NB4 (cell line): ENCODE measurements around the gene EIF4A3.

Experiments
- POLR2A ChIP-seq: IDR thresholded peaks from 2 replicates; pipeline ENCODE4 v1.6.1; 2011; ENCODE audit warnings: mild to moderate bottlenecking; ENCODE audit not compliant: insufficient read length; ENCODE audit errors: extremely low read depth
- TF ChIP-seq, protein P1 (sequence below): IDR thresholded peaks from one replicate; pipeline ENCODE4 v1.5.1; 2012; ENCODE audit warnings: low read depth, low read length

DNA sequence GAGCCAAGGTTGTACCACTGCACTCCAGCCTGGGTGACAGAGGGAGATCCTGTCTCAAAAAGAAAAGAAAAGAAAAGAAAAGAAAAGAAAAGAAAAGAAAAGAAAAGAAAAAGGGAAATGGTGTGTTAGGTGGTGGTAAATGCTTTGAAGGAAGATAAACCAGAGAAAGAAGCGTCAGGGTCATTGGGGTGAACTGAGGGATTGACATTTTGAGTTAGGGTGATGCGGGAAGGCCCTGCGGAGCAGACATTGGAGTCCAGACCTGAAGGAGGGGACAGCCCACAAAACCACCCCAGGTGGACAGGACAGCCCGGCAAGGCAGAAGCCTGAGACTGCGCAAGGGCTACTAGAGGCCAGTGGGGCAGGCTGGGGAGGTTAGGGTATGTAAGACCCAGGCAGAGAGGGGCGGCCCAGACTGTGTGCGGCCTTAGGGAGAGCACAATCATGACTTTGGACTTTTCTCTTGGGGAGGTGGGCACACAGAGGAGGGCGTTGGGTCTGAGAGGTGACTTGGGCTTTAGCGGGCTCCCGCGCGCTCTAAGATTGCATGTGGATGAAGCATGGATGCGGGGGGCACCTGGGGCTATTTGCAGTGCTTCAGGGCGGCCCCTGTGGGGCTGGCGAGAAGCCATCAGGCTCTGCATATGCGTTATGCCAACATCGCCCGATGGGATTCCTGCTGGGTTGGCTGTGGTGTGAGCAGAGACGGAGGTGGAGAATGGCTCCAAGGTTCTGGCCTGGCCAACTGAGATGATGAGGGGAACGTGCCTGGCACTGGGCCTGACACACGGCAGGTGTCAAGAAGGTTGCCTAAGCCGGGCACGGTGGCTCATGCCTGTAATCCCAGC lies 48.9 kb downstream of the EIF4A3 start:
- TF ChIP-seq, protein P1, sequence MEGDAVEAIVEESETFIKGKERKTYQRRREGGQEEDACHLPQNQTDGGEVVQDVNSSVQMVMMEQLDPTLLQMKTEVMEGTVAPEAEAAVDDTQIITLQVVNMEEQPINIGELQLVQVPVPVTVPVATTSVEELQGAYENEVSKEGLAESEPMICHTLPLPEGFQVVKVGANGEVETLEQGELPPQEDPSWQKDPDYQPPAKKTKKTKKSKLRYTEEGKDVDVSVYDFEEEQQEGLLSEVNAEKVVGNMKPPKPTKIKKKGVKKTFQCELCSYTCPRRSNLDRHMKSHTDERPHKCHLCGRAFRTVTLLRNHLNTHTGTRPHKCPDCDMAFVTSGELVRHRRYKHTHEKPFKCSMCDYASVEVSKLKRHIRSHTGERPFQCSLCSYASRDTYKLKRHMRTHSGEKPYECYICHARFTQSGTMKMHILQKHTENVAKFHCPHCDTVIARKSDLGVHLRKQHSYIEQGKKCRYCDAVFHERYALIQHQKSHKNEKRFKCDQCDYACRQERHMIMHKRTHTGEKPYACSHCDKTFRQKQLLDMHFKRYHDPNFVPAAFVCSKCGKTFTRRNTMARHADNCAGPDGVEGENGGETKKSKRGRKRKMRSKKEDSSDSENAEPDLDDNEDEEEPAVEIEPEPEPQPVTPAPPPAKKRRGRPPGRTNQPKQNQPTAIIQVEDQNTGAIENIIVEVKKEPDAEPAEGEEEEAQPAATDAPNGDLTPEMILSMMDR, result no peak
- no peak for TF ChIP-seq POLR2A
